GM19324 (cell line): ENCODE data around the gene PHPT1.
"Not testable (repeated sequence)": the region's sequence is repeated elsewhere in the genome, so short reads cannot be mapped to it uniquely, and the experiment has no call there.

Experiments used
- ATAC-seq: cut with Tn5 transposase; IDR thresholded peaks from one replicate; pipeline ENCODE4 v1.9.1; 2021; ENCODE audit warnings: mild to moderate bottlenecking, moderate library complexity; ENCODE audit not compliant: unreplicated experiment, low FRiP score

Gene PHPT1

DNA sequence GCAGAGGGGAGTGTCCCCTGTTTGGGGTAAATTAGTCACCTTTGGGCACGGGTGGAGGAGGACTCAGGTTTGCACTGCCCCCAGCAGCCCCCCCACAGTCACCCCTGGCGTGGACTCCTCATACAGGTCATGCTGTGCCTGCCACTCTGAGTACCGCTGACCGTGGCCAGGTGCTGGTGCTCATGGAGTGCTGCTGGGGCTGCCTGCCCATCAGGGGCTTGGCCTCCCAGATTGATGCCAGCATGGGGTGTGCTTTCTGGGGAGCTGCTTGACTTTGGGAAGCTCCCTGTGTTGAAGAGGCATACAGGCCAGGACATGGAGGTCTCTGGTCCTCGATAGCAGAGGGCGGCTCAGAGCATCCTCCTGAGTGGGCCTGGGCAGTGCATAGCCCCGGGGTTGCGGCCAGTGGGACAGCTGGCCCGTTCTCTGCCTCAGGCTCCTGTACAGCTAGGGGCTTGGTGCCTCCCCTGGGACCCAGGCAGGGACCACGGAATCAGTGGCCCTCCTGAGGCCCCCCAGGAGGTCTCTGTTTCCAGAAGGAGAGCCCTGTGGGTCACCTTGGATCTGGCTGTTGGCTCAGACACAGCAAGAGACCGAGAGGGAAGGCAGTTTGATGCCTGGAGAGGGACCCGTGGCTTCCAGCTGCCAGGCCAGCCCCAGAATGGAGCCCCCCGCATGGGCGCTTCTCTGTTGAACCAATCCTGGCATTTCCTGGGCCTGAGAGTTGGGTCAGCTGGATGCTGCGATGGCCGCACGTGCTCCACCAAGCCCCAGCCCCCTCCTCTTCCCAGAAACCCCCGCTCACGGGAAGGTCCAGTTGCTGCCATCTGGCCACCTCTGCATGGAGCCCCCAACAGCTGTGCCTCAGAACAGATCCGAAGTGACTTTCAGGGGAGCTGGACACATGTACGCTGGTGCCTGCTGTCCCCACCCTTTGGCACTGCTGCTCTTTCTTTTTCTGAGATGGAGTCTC is 13.0 kb upstream of the PHPT1 start:
- no peak for ATAC-seq

DNA sequence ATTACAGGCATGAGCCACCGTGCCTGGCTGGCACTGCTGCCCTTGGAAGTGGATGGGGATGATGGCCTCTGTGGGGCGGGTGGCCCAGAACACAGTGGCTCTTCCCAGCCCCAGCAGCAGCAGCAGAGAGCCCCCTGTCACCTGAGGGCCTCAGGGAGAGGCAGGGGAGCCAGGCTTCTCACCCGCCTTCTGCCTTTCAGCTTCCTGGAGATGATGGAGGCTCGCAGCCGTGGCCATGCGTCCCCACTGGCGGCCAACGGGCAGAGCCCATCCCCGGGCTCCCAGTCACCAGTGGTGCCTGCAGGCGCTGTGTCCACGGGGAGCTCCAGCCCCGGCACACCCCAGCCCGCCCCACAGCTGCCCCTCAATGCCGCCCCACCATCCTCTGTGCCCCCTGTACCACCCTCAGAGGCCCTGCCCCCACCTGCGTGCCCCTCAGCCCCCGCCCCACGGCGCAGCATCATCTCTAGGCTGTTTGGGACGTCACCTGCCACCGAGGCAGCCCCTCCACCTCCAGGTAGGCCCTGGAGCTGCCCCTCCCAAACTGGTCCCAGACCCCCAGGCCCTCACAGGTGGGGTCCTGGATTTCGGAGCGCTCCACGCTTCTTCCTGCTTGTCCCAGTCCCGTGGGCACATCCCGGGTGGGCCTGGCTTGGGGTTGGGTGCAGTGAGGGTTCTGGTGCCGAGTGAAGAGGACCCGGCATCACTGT is 11.9 kb upstream of the PHPT1 start:
- no peak for ATAC-seq

DNA sequence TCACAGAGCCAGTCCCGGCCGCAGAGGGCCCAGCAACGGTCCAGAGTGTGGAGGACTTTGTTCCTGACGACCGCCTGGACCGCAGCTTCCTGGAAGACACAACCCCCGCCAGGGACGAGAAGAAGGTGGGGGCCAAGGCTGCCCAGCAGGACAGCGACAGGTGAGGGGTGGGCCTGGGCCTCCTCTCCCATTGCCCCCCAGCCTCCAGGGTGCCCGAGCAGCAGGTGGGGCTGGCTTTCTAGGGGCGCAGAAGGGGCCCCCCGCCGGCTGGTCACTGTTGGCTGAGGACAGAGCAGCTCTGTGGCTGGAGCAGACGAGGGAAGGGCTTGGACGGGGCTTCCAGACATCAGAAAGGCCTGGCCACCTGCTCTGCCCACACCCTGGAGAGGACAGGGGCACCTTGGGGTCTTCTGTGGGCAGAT is 11.3 kb upstream of the PHPT1 start:
- not testable (repeated sequence) for ATAC-seq

DNA sequence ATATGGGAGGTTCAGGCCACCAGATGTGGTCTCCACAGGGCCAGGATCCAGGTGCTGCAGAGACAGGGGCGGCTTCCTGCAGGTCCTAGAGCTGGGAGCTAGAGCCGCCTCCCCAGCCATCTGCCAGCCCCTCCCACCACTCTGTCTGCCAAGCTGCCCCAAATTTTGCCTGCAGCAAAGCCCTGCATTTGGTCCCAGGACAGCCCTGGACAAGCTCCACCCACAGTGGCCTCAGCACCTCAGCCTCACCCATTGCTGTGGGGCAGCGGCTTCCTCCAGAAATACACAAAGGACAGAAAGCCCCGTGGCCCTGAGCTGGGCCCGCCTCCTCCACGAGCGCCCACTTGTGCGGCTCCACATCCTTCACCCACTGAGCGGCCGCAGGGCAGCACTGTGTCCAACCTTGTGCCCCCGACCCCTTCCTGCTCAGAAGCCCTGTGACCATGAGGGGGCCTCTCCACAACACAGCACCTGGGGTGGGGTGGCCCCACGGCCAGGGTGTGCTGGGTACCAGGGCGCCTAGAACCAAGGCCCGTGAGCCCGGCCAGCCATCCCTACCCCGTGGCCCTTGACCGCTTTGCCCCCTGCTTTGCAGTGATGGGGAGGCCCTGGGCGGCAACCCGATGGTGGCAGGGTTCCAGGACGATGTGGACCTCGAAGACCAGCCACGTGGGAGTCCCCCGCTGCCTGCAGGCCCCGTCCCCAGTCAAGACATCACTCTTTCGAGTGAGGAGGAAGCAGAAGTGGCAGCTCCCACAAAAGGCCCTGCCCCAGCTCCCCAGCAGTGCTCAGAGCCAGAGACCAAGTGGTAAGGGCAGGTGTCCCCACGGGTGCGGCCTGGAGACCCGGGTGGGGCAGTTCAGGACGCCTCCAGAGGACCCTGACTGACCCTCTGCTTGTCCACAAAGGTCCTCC is 10.6 kb upstream of the PHPT1 start:
- ATAC-seq: no peak

DNA sequence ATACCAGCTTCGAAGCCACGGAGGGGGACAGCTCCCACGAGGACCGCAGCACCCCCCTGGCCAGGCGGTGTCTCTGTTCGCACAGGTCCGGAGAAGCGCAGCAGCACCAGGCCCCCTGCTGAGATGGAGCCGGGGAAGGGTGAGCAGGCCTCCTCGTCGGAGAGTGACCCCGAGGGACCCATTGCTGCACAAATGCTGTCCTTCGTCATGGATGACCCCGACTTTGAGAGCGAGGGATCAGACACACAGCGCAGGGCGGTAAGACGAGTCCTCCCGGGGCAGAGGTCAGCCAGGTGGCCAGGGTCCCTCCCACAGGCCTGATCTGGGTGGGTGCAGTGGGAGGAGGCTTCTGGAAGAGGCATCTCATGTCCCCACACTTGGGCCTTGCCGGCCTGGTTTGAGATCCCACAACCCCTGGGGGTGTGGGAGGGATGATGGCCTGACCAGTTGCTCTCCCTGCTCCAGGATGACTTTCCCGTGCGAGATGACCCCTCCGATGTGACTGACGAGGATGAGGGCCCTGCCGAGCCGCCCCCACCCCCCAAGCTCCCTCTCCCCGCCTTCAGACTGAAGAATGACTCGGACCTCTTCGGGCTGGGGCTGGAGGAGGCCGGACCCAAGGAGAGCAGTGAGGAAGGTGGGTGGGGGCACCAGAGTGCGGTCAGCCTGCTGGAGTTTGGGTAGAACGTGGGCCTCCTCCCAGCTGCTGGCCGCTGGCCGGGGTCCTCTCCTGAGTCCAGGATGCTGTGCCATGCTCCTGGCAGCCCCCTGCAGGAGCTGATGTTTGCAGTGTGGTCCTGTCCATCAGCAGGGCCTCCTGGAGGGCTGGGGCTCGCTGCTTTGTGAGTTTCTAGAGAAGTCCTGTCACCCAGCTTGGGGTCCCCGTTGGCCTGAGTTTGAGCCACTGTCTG is 9.7 kb upstream of the PHPT1 start:
- no peak for ATAC-seq

DNA sequence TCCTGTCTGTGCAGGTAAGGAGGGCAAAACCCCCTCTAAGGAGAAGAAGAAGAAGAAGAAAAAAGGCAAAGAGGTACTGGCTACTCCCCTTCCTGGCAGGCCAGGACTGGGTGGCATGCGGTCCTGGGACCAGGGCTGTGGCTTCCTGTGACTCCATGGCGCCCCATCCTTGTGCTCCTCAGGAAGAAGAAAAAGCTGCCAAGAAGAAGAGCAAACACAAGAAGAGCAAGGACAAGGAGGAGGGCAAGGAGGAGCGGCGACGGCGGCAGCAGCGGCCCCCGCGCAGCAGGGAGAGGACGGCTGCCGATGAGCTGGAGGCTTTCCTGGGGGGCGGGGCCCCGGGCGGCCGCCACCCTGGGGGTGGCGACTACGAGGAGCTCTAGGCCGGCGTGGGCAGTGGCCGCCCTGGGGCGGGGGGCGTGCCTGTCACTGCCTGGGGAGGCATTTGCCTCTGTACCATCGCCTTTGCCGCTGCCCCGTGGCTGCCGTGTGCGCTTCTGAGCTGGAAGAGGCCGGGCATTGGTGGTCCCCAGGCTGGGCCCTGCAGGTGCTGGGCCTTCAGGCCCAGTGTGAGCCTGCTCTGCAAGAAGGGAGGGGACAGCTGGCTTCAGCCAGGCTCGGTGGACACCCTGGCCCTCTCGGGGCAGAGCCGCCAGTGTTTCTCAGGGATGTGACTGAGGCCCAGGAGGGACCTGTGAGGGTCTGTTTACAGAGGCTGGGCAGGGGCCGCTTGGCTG is 8.9 kb upstream of the PHPT1 start:
- ATAC-seq: no peak

DNA sequence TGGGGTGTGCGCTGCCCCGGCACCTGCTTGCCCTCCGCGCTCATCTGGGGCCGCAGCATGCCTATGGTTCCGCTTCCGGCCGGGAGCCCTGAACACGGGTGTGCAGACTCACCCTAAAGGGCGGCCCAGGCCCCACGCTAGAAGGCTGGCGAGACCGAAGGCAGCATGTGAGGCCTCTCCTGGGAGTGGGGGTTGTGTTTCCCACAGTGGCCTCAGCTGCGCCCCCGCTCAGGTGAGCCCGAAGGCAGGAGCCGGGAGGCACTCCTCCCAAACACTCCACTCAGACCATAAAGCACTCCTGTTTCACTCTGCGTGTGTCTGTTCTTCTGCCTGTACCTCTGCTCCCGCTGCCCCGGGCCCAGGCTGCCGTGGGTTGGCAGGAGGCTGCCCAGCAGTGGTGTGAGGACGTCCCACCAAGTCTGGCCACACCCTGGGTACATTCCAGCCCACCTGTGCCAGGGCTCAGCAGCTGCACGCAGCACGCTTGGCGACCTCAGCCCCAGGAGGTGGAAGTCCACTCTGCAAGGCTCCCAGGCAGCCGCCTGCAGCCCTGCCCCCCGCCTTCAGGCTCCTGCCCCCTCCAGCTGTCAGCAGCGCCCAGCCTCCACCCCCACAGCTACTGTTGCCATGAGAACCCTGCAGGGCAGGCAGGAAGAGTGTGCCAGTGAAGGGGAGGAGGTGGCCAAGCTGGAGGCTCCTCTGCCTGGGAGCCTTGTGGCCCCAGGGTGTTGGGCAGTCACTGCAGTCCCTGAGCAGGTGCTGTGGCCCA is 8.1 kb upstream of the PHPT1 start:
- no peak for ATAC-seq

DNA sequence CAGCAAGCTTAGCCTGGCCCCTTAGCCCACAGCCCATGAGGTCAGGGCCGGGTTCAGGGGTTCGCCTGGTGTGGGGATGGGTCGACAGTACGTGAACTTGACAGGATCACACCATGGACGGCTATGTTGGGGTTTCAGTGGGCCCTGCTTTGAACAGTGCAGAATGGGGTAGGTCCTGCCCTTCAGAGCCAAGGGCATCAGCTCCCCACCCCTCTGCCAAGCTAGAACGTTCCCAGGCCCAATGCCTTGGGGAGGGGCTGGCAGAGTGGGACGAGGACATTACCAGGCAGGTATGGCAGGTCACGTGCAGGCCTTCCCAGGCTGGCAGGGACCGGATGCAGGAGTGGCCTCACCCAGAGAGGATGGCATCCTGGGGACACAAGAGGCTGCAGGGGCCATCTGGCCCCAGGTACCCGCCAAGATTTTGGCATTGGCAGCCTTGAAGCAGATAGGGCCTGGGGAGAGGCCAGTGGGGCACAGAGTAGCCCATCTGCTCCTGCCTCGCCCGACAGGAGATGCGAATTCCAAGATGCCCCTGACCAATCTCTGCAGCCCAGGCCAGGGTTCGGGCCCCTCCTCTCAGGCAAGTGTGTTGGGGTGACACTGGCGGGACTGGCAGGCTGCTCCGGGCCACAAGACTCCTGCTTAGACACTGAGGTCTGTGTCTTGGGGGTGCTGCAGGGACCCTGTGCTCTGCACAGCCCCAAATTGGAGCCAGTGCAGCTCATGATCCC is 7.4 kb upstream of the PHPT1 start:
- not testable (repeated sequence) for ATAC-seq

DNA sequence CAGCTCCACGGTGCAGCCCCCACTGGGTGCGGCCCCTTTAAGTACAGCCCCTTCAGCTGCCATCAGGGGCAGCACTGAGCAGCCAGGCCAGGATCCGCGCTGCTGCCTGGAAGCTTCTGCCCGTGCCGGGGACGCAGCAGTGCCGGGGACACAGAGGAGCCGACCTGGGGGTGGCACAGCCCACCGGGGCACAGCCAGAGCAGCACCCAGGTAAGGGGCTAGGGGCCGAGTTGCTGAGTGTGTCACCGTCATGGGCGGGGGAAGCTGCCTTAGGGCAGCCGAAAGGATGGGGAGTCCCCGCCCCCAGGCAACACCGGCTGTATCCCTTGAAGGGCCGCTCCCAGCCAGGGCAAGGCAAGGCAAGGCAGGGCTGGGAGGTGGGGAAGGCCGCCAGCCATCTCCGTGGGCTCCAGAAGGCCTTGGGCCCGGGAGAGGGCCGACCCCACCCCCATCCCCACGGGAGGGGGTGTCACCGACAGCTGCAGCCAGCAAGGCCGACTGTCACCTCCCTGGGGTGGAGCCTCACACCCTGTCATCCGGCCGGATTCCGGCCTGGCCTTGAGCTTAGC is 6.7 kb upstream of the PHPT1 start, which contains the start of gene AJM1:
Gene AJM1, plus strand, starts transcription at position 99 of the 569 bp plus-strand sequence. CDS start 1,937 bp downstream, outside the sequence.
- ATAC-seq: peak; percentile 38

DNA sequence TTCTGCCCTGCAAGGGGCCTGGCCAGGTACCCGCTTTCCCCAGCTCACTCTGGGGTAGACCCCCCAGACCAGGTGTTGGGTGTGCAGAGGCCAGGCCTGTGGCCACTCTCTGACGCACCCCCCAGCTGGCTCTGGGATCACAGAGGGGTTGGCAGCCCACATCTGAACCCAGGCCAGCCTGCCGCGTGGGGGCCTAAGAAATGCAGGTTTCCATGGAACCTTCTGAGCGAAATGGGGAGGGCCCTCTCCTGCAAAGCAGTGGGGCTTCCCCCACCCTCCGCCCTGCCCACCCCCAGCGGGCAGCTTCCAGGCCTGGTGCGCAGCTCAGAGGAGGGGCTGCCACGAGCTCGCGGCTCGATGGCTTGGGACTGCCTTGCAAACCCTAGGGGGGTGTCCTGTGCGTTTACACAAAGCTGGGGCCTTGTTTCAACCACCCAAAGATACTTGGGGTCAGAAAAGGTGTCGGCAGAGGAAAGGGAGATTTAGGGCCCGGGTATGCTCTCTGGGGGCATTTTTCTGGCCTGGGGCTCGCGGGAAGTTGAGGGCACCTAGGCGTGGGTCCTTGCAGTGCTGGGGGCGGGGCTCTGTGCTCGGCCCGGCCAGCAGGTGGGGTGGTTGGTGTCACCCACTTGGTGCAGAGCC is 5.9 kb upstream of the PHPT1 start:
- ATAC-seq: not testable (repeated sequence)

DNA sequence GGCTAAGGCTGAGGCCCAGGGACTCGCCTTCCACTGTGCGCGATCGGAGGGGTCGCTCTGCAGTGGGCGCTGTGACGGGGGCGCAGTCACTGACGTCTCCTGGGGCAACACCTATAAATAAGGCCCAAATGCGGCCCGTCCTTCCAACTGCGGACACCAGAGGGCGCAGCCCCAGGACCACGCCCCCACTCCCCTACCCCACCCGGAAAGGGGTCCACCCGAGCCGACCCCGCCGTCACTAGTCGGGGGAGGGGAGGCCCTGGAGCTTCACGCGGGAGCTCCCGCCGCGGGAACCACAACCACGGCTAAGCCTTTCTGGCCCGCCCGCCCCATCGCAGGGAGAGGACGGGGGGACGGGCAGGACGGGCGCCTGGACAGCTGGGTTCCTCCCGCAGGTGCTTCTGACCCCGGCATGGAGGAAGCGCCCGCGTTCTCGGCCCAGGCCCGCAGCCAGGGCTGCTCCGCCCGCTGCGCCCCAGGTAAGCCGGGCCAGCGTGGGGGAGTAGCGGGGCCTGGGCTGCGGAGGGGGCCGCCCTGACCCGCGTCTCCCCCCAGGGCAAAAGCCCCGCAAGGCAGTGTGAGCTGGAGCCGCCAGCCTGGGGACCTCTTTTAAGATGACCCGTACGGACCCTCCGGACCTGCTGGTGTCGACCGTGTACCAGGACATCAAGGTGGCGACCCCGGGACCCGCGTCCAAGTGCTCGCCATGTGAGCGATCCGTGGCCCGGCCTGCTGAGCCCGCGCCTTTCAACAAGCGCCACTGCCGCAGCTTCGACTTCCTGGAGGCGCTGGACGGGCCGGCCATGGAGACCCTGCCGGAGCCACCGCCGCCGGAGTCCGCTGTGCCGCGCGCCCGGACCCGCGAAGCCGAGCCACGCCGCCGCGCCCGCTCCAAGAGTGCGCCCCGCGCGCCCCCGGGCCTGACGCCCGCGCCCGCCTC is 5.1 kb upstream of the PHPT1 start:
- not testable (repeated sequence) for ATAC-seq

DNA sequence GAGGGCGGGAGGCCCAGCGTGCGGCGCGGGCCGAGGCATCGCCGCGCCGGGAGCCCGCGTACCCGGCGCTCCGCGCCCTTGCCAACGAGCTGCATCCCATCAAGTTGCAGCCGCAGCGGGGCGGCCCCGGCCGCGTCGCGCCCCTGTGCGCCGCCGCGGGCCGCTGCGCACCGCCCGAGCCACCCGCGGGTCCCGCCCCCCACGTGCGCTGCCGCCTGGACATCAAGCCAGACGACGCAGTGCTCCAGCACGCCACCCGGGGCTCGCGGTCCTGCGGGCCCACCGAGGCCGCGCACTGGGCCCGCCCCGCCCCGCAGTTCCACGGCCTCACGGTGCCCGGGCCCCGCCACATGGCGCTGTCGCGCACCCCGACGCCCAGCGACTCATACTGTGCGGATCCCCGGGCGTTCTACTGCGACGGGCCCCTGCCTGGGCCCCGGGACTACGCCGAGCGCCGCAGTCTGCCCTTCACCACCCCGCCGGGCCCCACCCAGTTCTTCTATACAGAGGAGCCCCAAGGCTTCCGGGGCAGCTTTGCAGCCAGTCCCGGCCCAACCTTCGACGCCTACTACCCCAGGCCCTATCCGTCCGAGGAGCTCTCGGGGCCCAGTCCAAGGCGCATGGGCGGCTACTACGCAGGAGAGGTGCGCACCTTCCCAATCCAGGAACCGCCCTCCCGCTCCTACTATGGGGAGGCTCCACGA is 4.3 kb upstream of the PHPT1 start:
- ATAC-seq: no peak

DNA sequence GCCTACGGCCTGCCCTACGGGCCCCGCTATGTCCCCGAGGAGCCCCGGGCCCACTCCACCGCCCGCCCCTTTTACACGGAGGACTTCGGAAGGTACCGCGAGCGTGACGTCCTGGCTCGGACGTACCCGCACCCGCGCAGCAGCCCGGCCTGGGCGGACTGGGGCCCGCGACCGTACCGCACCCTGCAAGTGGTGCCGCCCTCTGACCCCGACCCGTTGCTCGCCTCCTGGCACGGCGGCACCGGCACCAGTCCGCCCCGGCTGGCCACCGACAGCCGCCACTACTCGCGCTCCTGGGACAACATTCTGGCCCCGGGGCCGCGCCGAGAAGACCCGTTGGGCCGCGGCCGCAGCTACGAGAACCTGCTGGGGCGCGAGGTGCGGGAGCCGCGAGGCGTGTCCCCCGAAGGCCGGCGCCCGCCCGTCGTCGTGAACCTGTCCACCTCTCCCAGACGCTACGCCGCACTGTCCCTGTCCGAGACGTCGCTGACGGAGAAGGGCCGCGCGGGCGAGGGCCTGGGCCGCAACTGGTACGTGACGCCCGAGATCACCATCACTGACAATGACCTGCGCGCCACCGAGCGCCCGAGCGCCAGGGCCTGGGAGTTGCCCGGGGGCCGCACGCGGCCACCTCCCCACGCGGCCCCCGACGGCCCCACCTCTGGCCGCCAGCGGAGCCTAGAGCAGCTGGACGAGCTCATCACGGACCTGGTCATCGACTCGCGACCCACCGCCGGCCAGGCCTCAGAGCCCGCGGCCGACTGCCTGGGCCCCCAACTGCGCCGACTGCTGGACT is 3.5 kb upstream of the PHPT1 start:
- no peak for ATAC-seq
